ENCODE data around the gene POM121.
"Not testable (repeated sequence)": the region's sequence is repeated elsewhere in the genome, so short reads cannot be mapped to it uniquely, and the experiment has no call there.

Gene POM121

GRCh38 chr7:72924733-72925545, at the start of gene POM121:
POM121 (plus strand) TSS chr7:72925095; CDS start chr7:72925122, 27 bp downstream.
- DNase-seq (ENCODE audit: low read depth) = peak; percentile 47

- DNase-seq (ENCODE audit: low read depth) = peak; percentile 18
These were observed 45.7 kb upstream of the POM121 start for GRCh38 chr7:72879079-72879736.

GRCh38 chr7:72879737-72880215, 45.1 kb upstream of the POM121 start:
- peak; percentile 8 for DNase-seq (ENCODE audit: low read depth)

- DNase-seq (ENCODE audit: low read depth) = not testable (repeated sequence)
These were observed 33.1 kb upstream of the POM121 start for GRCh38 chr7:72891750-72892149.

- DNase-seq (ENCODE audit: low read depth) = not testable (repeated sequence)
These were observed 20.2 kb upstream of the POM121 start for GRCh38 chr7:72904740-72905139.

- DNase-seq (ENCODE audit: low read depth) = not testable (repeated sequence)
These were observed 16.5 kb upstream of the POM121 start for GRCh38 chr7:72908422-72908821.

GRCh38 chr7:72911395-72911794, 13.5 kb upstream of the POM121 start:
- DNase-seq (ENCODE audit: low read depth) = not testable (repeated sequence)

GRCh38 chr7:72913750-72914149, 11.1 kb upstream of the POM121 start:
- DNase-seq (ENCODE audit: low read depth) = not testable (repeated sequence)

GRCh38 chr7:72914756-72915525, 10.0 kb upstream of the POM121 start:
- not testable (repeated sequence) for DNase-seq (ENCODE audit: low read depth)

- no peak for DNase-seq (ENCODE audit: low read depth)
These were observed 5.6 kb upstream of the POM121 start for GRCh38 chr7:72919256-72919775.

GRCh38 chr7:72924386-72924732, 536 bp upstream of the POM121 start:
- DNase-seq (ENCODE audit: low read depth) = no peak

- DNase-seq (ENCODE audit: low read depth) = no peak
These were observed 738 bp downstream of the POM121 start for GRCh38 chr7:72925546-72926120.

- DNase-seq (ENCODE audit: low read depth) = not testable (repeated sequence)
These were observed 2.9 kb downstream of the POM121 start for GRCh38 chr7:72927791-72928190.

GRCh38 chr7:72928216-72928615, 3.3 kb downstream of the POM121 start:
- DNase-seq (ENCODE audit: low read depth) = not testable (repeated sequence)

- not testable (repeated sequence) for DNase-seq (ENCODE audit: low read depth)
These were observed 17.3 kb downstream of the POM121 start for GRCh38 chr7:72942022-72942705.

- not testable (repeated sequence) for DNase-seq (ENCODE audit: low read depth)
These were observed 18.1 kb downstream of the POM121 start for GRCh38 chr7:72942956-72943355.

- DNase-seq (ENCODE audit: low read depth) = not testable (repeated sequence)
These were observed 20.0 kb downstream of the POM121 start for GRCh38 chr7:72944937-72945336.

GRCh38 chr7:72945597-72945996, 20.7 kb downstream of the POM121 start:
- not testable (repeated sequence) for DNase-seq (ENCODE audit: low read depth)

- DNase-seq (ENCODE audit: low read depth) = not testable (repeated sequence)
These were observed 21.3 kb downstream of the POM121 start for GRCh38 chr7:72946130-72946745.

- not testable (repeated sequence) for DNase-seq (ENCODE audit: low read depth)
These were observed 23.8 kb downstream of the POM121 start for GRCh38 chr7:72948714-72949113.

- DNase-seq (ENCODE audit: low read depth) = not testable (repeated sequence)
These were observed 24.4 kb downstream of the POM121 start for GRCh38 chr7:72949276-72949675.
